CD14-positive monocyte (primary cell): ENCODE measurements around the gene ARMC7. TPM values are rescaled to one million over a fixed set of nuclear protein-coding genes. Genes with fewer than 3 reads are reported as not detected.
"Not testable (repeated sequence)": the region's sequence is repeated elsewhere in the genome, so short reads cannot be mapped to it uniquely, and the experiment has no call there.

Source experiments
- DNase-seq, 3 donors: peaks; one replicate each; pipeline ENCODE4 v3.0.0-alpha.2; 2011 to 2022
- H2AFZ ChIP-seq: 2 replicates; pipeline ENCODE4 v1.6.0; 2012; ENCODE audit warnings: mild to moderate bottlenecking, low read depth, low read length, inconsistent platforms; ENCODE audit not compliant: insufficient read depth, poor library complexity, severe bottlenecking
- H3K27ac ChIP-seq, 2 donors: 1 replicate in 1 of 2; 2 replicates in 1 of 2; pipeline ENCODE4 v1.5.1; 2012 to 2013; ENCODE audit warnings: low read length in 2 of 2, control low read depth in 1 of 2, inconsistent platforms in 1 of 2, low read depth in 1 of 2, mild to moderate bottlenecking in 1 of 2
- H3K27me3 ChIP-seq, 2 donors: one replicate each; pipeline versions ENCODE4 v1.6.0 to v1.6.1; 2011 to 2013; ENCODE audit warnings: low read length in 2 of 2; ENCODE audit not compliant: control insufficient read depth in 2 of 2, insufficient read depth in 2 of 2
- H3K36me3 ChIP-seq, 2 donors: replicated peaks in 1 of 2; 1 replicate in 1 of 2; 2 replicates in 1 of 2; pipeline versions ENCODE4 v1.5.1 to v1.6.1; 2012 to 2013; ENCODE audit warnings: low read length in 2 of 2, control low read depth in 1 of 2, inconsistent platforms in 1 of 2, mild to moderate bottlenecking in 1 of 2; ENCODE audit not compliant: insufficient read depth in 2 of 2, control insufficient read depth in 1 of 2
- H3K4me1 ChIP-seq, 2 donors: 1 replicate in 1 of 2; 2 replicates in 1 of 2; pipeline versions ENCODE4 v1.5.1 to v1.6.1; 2012 to 2013; ENCODE audit warnings: low read length in 2 of 2, control low read depth in 1 of 2, inconsistent platforms in 1 of 2, mild to moderate bottlenecking in 1 of 2, moderate library complexity in 1 of 2; ENCODE audit not compliant: insufficient read depth in 2 of 2, control insufficient read depth in 1 of 2
- H3K4me2 ChIP-seq: replicated peaks from 2 replicates; pipeline ENCODE3; 2012; ENCODE audit warnings: low read length, moderate library complexity, mild to moderate bottlenecking; ENCODE audit not compliant: poor library complexity, severe bottlenecking; ENCODE audit errors: extremely low read depth
- H3K4me3 ChIP-seq, 3 experiments: fragments of 200-600 bp in 1 of 3; sonication (generic) in 1 of 3; replicated peaks in 1 of 3; 1 replicate in 2 of 3; 2 replicates in 1 of 3; pipeline ENCODE4 v1.5.1; 2011 to 2013; ENCODE audit warnings: low read length in 3 of 3, mild to moderate bottlenecking in 3 of 3, control low read depth in 2 of 3, low read depth in 2 of 3, inconsistent platforms in 1 of 3, moderate library complexity in 1 of 3
- H3K79me2 ChIP-seq: 2 replicates; pipeline ENCODE4 v1.6.0; 2012; ENCODE audit warnings: mild to moderate bottlenecking, control low read depth, inconsistent platforms, low read length, moderate library complexity; ENCODE audit not compliant: insufficient read depth
- H3K9ac ChIP-seq: 2 replicates; pipeline ENCODE4 v1.6.0; 2017; ENCODE audit warnings: low read length, mild to moderate bottlenecking; ENCODE audit not compliant: insufficient read depth, poor library complexity, severe bottlenecking
- H3K9me3 ChIP-seq, 2 donors: replicated peaks in 1 of 2; 1 replicate in 1 of 2; 2 replicates in 1 of 2; pipeline versions ENCODE4 v1.5.1 to v1.6.1; 2012 to 2013; ENCODE audit warnings: low read length in 2 of 2, control low read depth in 1 of 2; ENCODE audit not compliant: control insufficient read depth in 1 of 2, insufficient read depth in 1 of 2
- H4K20me1 ChIP-seq: 2 replicates; pipeline ENCODE4 v1.6.0; 2012; ENCODE audit warnings: mild to moderate bottlenecking, low read length, control low read depth, moderate library complexity; ENCODE audit not compliant: insufficient read depth
- H3K27ac Mint-ChIP-seq, 7 donors: one replicate each; pipeline ENCODE4 v1.8.0; 2020; ENCODE audit warnings: mild to moderate bottlenecking in 7 of 7, mixed read lengths in 7 of 7, moderate library complexity in 6 of 7, inconsistent platforms in 2 of 7
- H3K27me3 Mint-ChIP-seq, 3 donors: one replicate each; pipeline ENCODE4 v1.8.0; 2021 to 2022; ENCODE audit warnings: low read depth in 3 of 3, mild to moderate bottlenecking in 3 of 3, mixed read lengths in 3 of 3, moderate library complexity in 3 of 3, inconsistent platforms in 1 of 3
- H3K36me3 Mint-ChIP-seq, 2 donors: one replicate each; pipeline ENCODE4 v1.8.0; 2020; ENCODE audit warnings: mixed read lengths in 2 of 2, inconsistent platforms in 1 of 2, mild to moderate bottlenecking in 1 of 2
- H3K4me1 Mint-ChIP-seq: one replicate; pipeline ENCODE4 v1.8.0; 2020; ENCODE audit warnings: mild to moderate bottlenecking, mixed read lengths
- H3K4me3 Mint-ChIP-seq, 2 donors: one replicate each; pipeline ENCODE4 v1.8.0; 2020; ENCODE audit warnings: mild to moderate bottlenecking in 2 of 2, mixed read lengths in 2 of 2, moderate library complexity in 1 of 2
- H3K9me3 Mint-ChIP-seq, 7 donors: one replicate each; pipeline ENCODE4 v1.8.0; 2020 to 2022; ENCODE audit warnings: mixed read lengths in 7 of 7, mild to moderate bottlenecking in 6 of 7, moderate library complexity in 6 of 7, inconsistent platforms in 2 of 7
- WGBS: methylation state at CpG from one replicate; pipeline ENCODE4 v1.1.5; 2013; ENCODE audit warnings: missing lambda C conversion rate; ENCODE audit not compliant: insufficient coverage; 5-methylcytosine and 5-hydroxymethylcytosine counted together
- intact Hi-C, 2 donors: fragments of 100-400 bp; cut with micrococcal nuclease; formaldehyde crosslinking; loops; one replicate each; pipeline versions ENCODE4 v1.15.0 to v1.15.1; 2023
- polyA plus RNA-seq, 3 donors: library from polyadenylated mRNA; depleted of rRNA in 1 of 3; unstranded in 2 of 3; stranded (reverse) in 1 of 3; fragments of 300-500 nt in 2 of 3; fragments of >200 nt in 1 of 3; fragmentation: Illumina TruSeq in 2 of 3; gene quantifications; 1 replicate in 2 of 3; 2 replicates in 1 of 3; pipeline ENCODE4 v1.2.3, GENCODE V29; 2012 to 2021
- TF ChIP-seq, protein P1 (sequence below): fragments of 200-600 bp; IDR thresholded peaks from one replicate; pipeline ENCODE4 v1.8.0; 2022; ENCODE audit warnings: antibody characterized with exemption, mild to moderate bottlenecking

ARMC7 gene
- polyA plus RNA-seq, 3 donors = 1.3 to 11.8 (median 2.1) TPM

DNA sequence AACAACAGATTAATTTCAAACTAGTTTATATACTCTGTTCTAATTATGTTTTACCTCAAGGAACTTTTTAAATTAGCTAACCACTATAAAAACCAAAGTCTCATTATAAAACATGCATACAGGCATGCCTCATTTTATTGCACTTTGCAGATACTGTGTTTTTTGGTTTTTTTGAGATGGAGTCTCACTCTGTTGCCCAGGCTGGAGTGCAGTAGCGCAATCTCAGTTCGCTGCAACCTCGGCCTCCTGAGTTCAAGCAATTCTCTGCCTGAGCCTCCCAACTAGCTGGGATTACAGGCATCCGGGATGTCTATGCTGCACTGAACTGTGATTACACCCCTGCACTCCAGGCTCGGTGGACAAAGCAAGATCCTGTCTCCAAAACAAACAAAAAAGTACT is 53.3 kb downstream of the ARMC7 start:
- H3K4me3 Mint-ChIP-seq = no peak overlapping the region
- 95% methylated on average over 4 of the region's 5 CpGs for WGBS
- no peaks in the 10 kb centered on the region for H3K9me3 Mint-ChIP-seq
- peaks cover 0 to 3% (median 0%) of the 10 kb centered on the region in 3 donors for H3K27me3 Mint-ChIP-seq
- peak overlapping the region in 1 of 7 donors; percentile 24 for H3K27ac Mint-ChIP-seq
- no peak overlapping the region for H3K4me2 ChIP-seq
- intact Hi-C loops = no loop called here
- H4K20me1 ChIP-seq = no peaks in the 10 kb centered on the region
- no peak for DNase-seq
- no peaks in the 10 kb centered on the region for H3K9me3 ChIP-seq
- H3K36me3 ChIP-seq = peaks cover 19 to 36% of the 10 kb centered on the region in 2 donors
- no peaks in the 10 kb centered on the region for H3K27me3 ChIP-seq
- no peak overlapping the region for H2AFZ ChIP-seq
- H3K79me2 ChIP-seq = peaks cover 3% of the 10 kb centered on the region
- H3K4me3 ChIP-seq = no peak overlapping the region
- no peak overlapping the region for H3K27ac ChIP-seq
- TF ChIP-seq, protein P1, sequence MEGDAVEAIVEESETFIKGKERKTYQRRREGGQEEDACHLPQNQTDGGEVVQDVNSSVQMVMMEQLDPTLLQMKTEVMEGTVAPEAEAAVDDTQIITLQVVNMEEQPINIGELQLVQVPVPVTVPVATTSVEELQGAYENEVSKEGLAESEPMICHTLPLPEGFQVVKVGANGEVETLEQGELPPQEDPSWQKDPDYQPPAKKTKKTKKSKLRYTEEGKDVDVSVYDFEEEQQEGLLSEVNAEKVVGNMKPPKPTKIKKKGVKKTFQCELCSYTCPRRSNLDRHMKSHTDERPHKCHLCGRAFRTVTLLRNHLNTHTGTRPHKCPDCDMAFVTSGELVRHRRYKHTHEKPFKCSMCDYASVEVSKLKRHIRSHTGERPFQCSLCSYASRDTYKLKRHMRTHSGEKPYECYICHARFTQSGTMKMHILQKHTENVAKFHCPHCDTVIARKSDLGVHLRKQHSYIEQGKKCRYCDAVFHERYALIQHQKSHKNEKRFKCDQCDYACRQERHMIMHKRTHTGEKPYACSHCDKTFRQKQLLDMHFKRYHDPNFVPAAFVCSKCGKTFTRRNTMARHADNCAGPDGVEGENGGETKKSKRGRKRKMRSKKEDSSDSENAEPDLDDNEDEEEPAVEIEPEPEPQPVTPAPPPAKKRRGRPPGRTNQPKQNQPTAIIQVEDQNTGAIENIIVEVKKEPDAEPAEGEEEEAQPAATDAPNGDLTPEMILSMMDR = no peak
- H3K4me1 Mint-ChIP-seq = no peaks in the 10 kb centered on the region
- no peak overlapping the region for H3K9ac ChIP-seq
- no peaks in the 10 kb centered on the region for H3K4me1 ChIP-seq
- H3K36me3 Mint-ChIP-seq = peaks cover 14 to 58% of the 10 kb centered on the region in 2 donors

DNA sequence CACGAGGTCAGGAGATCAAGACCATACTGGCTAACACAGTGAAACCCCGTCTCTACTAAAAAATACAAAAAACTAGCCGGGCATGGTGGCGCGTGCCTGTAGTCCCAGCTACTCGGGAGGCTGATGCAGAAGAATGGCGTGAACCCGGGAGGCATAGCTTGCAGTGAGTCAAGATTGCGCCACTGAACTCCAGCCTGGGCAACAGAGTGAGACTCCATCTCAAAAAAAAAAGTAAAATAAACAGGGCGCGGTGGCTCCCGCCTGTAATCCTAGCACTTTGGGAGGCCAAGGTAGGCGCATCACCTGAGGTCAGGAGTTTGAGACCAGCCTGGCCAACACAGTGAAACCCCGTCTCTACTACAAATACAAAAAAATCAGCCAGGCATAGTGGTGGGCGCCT is 54.8 kb downstream of the ARMC7 start:
- H2AFZ ChIP-seq, H3K4me3 ChIP-seq, H3K9me3 Mint-ChIP-seq, H3K27me3 ChIP-seq, H3K4me1 ChIP-seq, H3K4me1 Mint-ChIP-seq, H3K9ac ChIP-seq, H3K27me3 Mint-ChIP-seq, DNase-seq, intact Hi-C loops, H3K4me3 Mint-ChIP-seq, H3K27ac ChIP-seq, H3K9me3 ChIP-seq, H3K27ac Mint-ChIP-seq, H3K79me2 ChIP-seq, H3K4me2 ChIP-seq, H4K20me1 ChIP-seq: not testable (repeated sequence)
- WGBS = 98% methylated on average over 10 of the region's 15 CpGs
- H3K36me3 Mint-ChIP-seq = peaks cover 21 to 67% of the 10 kb centered on the region in 2 donors
- peaks cover 27 to 47% of the 10 kb centered on the region in 2 donors for H3K36me3 ChIP-seq
